HAP-1 (cell line): ENCODE measurements around the gene VRTN.
"Not testable (repeated sequence)": the region's sequence is repeated elsewhere in the genome, so short reads cannot be mapped to it uniquely, and the experiment has no call there.

Experiments used
- DNase-seq, 2 experiments: peaks; one replicate each; pipeline ENCODE4 v3.0.0-alpha.2; 2016 to 2020; ENCODE audit warnings: low spot score in 2 of 2
- H3K27me3 ChIP-seq: fragments of 250-450 bp; sonication (Bioruptor Pico); 2 replicates; pipeline ENCODE4 v1.5.1; 2020; ENCODE audit warnings: low read depth, mild to moderate bottlenecking, moderate library complexity
- H3K36me3 ChIP-seq: fragments of 250-450 bp; sonication (Bioruptor Pico); replicated peaks from 2 replicates; pipeline ENCODE4 v1.5.1; 2020; ENCODE audit warnings: mild to moderate bottlenecking
- H3K4me1 ChIP-seq: fragments of 250-450 bp; sonication (Bioruptor Pico); 2 replicates; pipeline ENCODE4 v1.5.1; 2020; ENCODE audit warnings: mild to moderate bottlenecking
- H3K4me3 ChIP-seq: fragments of 250-450 bp; sonication (Bioruptor Pico); 2 replicates; pipeline ENCODE4 v1.5.1; 2020; ENCODE audit warnings: mild to moderate bottlenecking, moderate library complexity
- H3K9me3 ChIP-seq: fragments of 250-450 bp; sonication (Bioruptor Pico); 2 replicates; pipeline ENCODE4 v1.5.1; 2020; ENCODE audit warnings: mild to moderate bottlenecking, moderate library complexity
- in situ Hi-C: fragments of 300-500 bp; cut with MboI; formaldehyde crosslinking; loops from 3 replicates; pipeline ENCODE4 v1.14.3; 2020; ENCODE audit warnings: low sequenced_read_pairs, inconsistent platforms, mixed read lengths

The VRTN gene

GRCh38 chr14:74326369-74327152 lies 21.7 kb upstream of the VRTN start:
- DNase-seq: peak; percentile 86 to 93
- Histone ChIP-seq H3K9me3 (no peaks in the 10 kb centered on the region), H3K4me3 (no peak overlapping the region), H3K36me3 (no peaks in the 10 kb centered on the region), H3K4me1 (peaks cover 22% of the 10 kb centered on the region), H3K27me3 (no peaks in the 10 kb centered on the region)
- in situ Hi-C loops: no loop called here

- H3K36me3 ChIP-seq, in situ Hi-C loops, H3K9me3 ChIP-seq, H3K4me3 ChIP-seq, H3K27me3 ChIP-seq, DNase-seq: not testable (repeated sequence)
- H3K4me1 ChIP-seq: peaks cover 20% of the 10 kb centered on the region
Observed at GRCh38 chr14:74329950-74330552, 18.2 kb upstream of the VRTN start.

- H3K27me3 ChIP-seq: no peaks in the 10 kb centered on the region
- no peaks in the 10 kb centered on the region for H3K9me3 ChIP-seq
- DNase-seq: no peak
- no peaks in the 10 kb centered on the region for H3K4me1 ChIP-seq
- in situ Hi-C loops: no loop called here
- no peaks in the 10 kb centered on the region for H3K36me3 ChIP-seq
- no peak overlapping the region for H3K4me3 ChIP-seq
Observed at GRCh38 chr14:74333909-74334308, 14.4 kb upstream of the VRTN start.

GRCh38 chr14:74346341-74346740 lies 1.9 kb upstream of the VRTN start:
- no peaks in the 10 kb centered on the region for H3K9me3 ChIP-seq
- H3K27me3 ChIP-seq: peaks cover 3% of the 10 kb centered on the region; the same call in 1 of the 2 replicates
- no peak overlapping the region for H3K4me3 ChIP-seq
- in situ Hi-C loops: no loop called here
- H3K36me3 ChIP-seq: no peaks in the 10 kb centered on the region
- peak; percentile 53 to 66 for DNase-seq
- H3K4me1 ChIP-seq: peaks cover 17% of the 10 kb centered on the region

GRCh38 chr14:74347097-74347794 lies 1.0 kb upstream of the VRTN start:
- peak; percentile 16 to 66 for DNase-seq
- H3K4me3 ChIP-seq: no peak overlapping the region

GRCh38 chr14:74347795-74348100 lies 523 bp upstream of the VRTN start:
- DNase-seq: no peak
- Histone ChIP-seq H3K27me3 (peaks cover 3% of the 10 kb centered on the region; the same call in 1 of the 2 replicates), H3K4me3 (no peak overlapping the region), H3K4me1 (peaks cover 17% of the 10 kb centered on the region), H3K36me3 (no peaks in the 10 kb centered on the region), H3K9me3 (no peaks in the 10 kb centered on the region)
- in situ Hi-C loops: no loop called here

More at GRCh38 chr14:74347097-74347794, 1.0 kb upstream of the VRTN start:
- Histone ChIP-seq H3K4me1 (peaks cover 17% of the 10 kb centered on the region), H3K36me3 (no peaks in the 10 kb centered on the region), H3K27me3 (peaks cover 3% of the 10 kb centered on the region; the same call in 1 of the 2 replicates), H3K9me3 (no peaks in the 10 kb centered on the region)
- in situ Hi-C loops: no loop called here

GRCh38 chr14:74348735-74349463 lies 628 bp downstream of the VRTN start:
- no peaks in the 10 kb centered on the region for H3K9me3 ChIP-seq
- in situ Hi-C loops: no loop called here
- peaks cover 3% of the 10 kb centered on the region; the same call in 1 of the 2 replicates for H3K27me3 ChIP-seq
- peaks cover 17% of the 10 kb centered on the region for H3K4me1 ChIP-seq
- no peak overlapping the region for H3K4me3 ChIP-seq
- no peaks in the 10 kb centered on the region for H3K36me3 ChIP-seq
- no peak for DNase-seq

GRCh38 chr14:74349757-74350156 lies 1.5 kb downstream of the VRTN start:
- in situ Hi-C loops: no loop called here
- Histone ChIP-seq H3K36me3 (no peaks in the 10 kb centered on the region), H3K4me3 (no peak overlapping the region), H3K9me3 (no peaks in the 10 kb centered on the region), H3K27me3 (peaks cover 3% of the 10 kb centered on the region; the same call in 1 of the 2 replicates), H3K4me1 (peaks cover 17% of the 10 kb centered on the region)
- DNase-seq: no peak

- Histone ChIP-seq H3K27me3 (peaks cover 3% of the 10 kb centered on the region; the same call in 1 of the 2 replicates), H3K4me1 (peaks cover 17% of the 10 kb centered on the region), H3K36me3 (no peaks in the 10 kb centered on the region), H3K9me3 (no peaks in the 10 kb centered on the region), H3K4me3 (no peak overlapping the region)
- DNase-seq: no peak
- in situ Hi-C loops: no loop called here
Observed at GRCh38 chr14:74350211-74350927, 2.1 kb downstream of the VRTN start.

- Histone ChIP-seq H3K9me3 (no peaks in the 10 kb centered on the region), H3K4me1 (peaks cover 17% of the 10 kb centered on the region), H3K27me3 (peaks cover 3% of the 10 kb centered on the region; the same call in 1 of the 2 replicates), H3K4me3 (no peak overlapping the region), H3K36me3 (no peaks in the 10 kb centered on the region)
- DNase-seq: no peak
- in situ Hi-C loops: no loop called here
Observed at GRCh38 chr14:74350928-74351323, 2.7 kb downstream of the VRTN start.

GRCh38 chr14:74356892-74357575 lies 8.8 kb downstream of the VRTN start:
- no peaks in the 10 kb centered on the region for H3K36me3 ChIP-seq
- H3K4me1 ChIP-seq: no peaks in the 10 kb centered on the region
- H3K27me3 ChIP-seq: no peaks in the 10 kb centered on the region
- no peak overlapping the region for H3K4me3 ChIP-seq
- in situ Hi-C loops: loop anchor here (5.0 kb wide), 1 partner anchor 110 kb away; no protein-coding TSS in a partner anchor
- DNase-seq: no peak
- H3K9me3 ChIP-seq: no peaks in the 10 kb centered on the region

- in situ Hi-C loops: loop anchor here (5.0 kb wide), 1 partner anchor 110 kb away; no protein-coding TSS in a partner anchor
Observed at GRCh38 chr14:74357585-74357984, 9.3 kb downstream of the VRTN start.

More at GRCh38 chr14:74357585-74357984, 9.3 kb downstream of the VRTN start:
- Histone ChIP-seq H3K4me3 (no peak overlapping the region), H3K36me3 (no peaks in the 10 kb centered on the region), H3K27me3 (no peaks in the 10 kb centered on the region), H3K9me3 (no peaks in the 10 kb centered on the region), H3K4me1 (no peaks in the 10 kb centered on the region)
- no peak for DNase-seq
